Activated T-helper 1 cell treated with anti-CD3 and anti-CD28 coated beads, Interleukin-2, amount 50 U/mL, for 16 hours (primary cell): ENCODE data around the gene LINC00632.
"Not testable (repeated sequence)": the region's sequence is repeated elsewhere in the genome, so short reads cannot be mapped to it uniquely, and the experiment has no call there.

Source experiments
- DNase-seq, 2 donors: peaks; one replicate each; pipeline ENCODE4 v3.0.0-alpha.2; 2020; ENCODE audit warnings: low read depth in 1 of 2, low spot score in 1 of 2

The LINC00632 gene

DNA sequence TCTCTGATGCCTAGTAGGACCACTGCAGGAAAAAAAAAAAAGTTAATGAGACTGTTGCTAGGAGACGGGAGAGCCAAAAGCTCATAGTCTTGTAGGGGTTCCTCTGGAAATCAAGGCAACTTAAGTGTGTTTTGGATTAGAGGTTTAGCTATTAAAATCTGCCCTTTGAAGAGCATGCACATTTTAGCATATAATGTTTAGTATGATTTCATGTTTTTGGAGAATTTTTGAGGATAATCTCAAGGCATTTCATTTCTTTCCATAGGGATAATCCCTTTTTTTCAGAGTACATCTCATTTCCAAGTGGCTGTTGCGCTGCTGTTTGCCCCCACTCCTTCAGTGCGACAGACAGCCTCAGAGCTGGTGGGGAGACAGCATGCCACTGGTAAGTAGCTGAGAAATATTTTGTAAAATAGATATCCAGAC lies at the start of gene LINC00632:
Gene LINC00632, plus strand, starts transcription at position 339 of the 426 bp plus-strand sequence.
- DNase-seq, result no peak

DNA sequence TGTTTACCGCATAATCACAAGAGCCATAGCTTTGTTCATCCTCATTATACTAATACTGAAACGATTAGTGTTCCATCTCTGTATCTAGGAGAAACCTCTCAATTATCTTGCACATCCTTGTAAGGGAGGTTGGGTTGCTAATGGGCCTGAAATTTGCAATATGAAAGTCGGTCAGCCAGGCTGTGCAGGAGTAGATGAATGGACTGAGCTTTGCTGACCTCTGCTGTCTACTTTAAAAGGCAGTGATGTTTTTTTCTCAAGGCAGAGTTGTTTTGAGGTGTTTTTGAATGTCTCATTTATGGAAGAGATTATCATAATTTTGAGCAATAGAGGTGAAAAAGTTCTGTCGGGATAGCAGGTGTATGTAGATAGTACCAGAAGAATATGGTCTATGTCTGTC lies 47.9 kb upstream of the LINC00632 start:
- DNase-seq, result no peak

DNA sequence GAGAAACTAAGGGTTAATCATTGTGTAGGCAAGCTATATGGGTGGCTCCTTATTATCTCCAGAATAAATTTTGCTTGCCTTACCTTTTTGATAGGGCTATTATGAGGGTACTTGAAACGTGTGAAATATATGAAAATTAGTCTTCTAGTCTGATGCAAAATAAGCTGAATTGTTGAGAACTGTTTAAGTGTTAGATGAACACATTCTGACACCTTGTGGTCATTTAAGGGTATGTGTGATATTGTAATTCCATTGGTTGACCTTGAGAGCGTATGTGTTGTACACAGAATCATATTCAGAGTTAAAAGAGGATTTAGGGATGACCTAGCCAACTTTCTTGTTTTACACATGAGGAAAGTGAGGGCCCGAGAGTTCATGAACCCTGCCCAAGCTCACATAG lies 44.6 kb upstream of the LINC00632 start:
- DNase-seq, result no peak

DNA sequence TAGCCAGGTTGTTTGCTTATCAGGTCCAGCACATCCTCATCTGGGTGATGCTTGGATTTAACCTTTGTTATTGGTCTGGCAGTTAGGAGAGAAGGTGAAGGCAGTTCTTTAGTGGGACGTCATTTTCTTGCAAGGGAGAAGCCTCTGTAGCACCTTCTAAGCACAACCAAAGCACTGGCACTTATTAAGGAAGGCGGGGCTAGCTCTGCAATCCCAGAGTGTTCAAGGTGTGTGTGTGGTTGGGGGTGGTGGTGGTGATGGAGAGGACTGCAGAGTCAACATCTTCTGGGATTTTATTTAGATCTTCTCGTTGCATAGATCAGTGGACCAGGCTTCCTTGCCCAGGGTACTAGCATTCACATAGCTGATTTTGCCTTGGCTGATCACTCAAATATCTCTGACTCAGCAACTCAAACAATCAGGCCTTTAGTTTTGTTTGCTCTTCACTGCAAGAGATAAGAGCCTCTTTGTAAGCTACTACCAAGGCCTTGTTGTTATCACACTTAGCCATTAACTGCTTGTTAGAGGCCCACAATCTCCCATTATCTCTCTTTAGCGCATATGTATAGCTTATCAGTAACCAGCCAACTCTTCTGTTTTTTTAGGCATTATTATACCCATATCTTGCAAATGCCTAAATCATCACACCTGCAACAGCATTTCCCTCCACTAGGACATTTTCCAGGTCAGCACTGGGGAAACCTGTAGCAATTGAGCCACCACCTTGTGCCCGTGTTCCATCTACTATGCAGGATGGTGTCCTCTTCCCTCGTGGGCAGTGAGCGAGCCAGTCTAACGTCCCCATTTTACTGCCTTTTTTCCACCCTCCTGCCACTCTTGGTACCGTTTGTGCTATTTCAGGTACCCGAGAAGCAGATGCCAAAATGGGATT lies 36.5 kb upstream of the LINC00632 start:
- DNase-seq, result no peak

DNA sequence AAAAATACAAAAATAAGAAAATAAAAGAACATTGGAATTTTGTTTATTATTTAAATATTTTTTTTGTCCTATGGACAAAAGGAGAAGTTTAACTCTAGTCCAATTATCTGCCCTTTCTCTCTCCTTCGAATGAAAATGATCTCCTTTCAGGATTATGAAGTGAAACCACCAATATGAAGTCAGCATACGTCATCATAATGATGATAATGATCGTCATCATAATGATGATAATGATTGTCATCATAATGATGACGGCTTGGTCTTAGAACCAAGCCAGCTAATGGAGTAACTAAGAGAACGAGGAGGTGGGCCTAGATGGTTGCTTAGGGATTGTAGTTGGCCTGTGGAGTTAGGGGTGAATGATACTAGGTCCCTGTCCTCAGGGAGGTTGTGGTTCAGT lies 21.9 kb upstream of the LINC00632 start:
- no peak for DNase-seq

DNA sequence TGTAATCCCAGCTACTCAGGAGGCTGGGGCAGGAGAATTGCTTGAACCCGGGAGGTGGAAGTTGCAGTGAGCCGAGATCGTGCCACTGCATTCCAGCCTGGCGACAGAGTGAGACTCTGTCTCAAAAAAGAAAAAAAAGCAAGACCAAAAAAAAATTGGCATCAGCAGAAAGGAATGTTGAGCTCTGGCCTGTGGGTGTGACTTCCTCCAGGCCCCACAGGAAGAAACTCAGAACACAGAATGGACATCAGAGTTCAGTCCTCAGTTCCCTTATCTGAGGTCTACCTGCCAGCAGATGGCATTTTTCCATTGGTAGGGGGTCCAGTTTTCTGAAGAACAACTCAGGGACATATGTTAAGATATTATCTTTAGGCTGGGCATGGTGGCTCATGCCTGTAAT lies 18.0 kb upstream of the LINC00632 start:
- not testable (repeated sequence) for DNase-seq

DNA sequence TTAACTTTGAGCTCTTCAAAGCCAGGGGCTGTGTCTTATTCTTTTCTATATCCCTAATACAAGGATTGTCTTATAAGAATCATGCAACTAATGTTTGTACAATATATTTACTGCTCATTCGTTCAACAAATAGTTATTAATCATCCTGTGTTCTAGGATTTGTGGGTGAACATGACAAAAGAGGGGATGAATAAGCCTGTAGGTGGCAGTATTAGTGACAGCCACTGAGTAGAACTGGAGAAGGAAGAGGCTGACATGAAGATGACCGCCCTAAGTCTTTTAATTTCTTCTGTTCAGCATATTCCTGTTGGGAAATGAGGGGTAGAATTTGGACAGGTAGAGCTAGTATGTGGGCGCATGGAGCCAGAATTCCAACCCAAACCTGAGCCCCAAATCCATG lies 11.9 kb upstream of the LINC00632 start:
- DNase-seq, result no peak

DNA sequence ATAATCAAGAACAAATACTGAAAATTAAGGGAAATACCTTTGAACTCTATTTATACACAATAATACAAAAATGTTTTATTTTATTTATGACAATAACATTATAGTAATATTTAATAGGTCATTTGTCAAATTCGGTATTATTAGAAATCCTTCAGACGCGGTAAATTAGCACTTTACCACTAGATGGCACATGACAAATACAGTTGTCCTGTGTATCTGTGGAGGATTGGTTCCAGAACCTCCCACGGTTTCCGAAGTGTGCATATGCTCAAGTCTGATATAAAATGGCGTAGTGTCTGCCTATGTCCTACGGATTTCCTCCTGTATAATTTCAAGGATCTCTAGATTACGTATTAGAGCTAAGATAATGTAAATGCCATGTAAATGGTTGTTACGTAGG lies 8.1 kb upstream of the LINC00632 start:
- DNase-seq, result no peak

DNA sequence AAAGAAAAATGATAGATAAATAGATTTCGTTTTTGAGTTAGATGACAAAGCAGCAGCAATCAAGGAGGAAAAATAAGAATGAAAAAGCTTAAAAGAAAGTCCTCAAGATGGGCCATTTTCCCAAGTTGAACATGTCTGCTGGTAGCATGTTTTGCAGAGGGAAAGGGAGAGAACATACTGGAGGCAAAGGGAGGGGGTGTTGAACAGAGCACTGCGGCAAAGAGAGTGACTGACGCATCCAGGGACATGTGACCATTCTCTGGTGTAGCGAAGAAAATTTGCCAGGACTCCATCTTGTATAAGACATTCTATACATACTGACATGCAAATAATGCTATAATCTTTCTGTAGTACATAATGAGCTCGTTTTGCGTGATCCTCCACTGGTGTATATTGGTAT lies 1.2 kb downstream of the LINC00632 start:
- DNase-seq, result no peak

DNA sequence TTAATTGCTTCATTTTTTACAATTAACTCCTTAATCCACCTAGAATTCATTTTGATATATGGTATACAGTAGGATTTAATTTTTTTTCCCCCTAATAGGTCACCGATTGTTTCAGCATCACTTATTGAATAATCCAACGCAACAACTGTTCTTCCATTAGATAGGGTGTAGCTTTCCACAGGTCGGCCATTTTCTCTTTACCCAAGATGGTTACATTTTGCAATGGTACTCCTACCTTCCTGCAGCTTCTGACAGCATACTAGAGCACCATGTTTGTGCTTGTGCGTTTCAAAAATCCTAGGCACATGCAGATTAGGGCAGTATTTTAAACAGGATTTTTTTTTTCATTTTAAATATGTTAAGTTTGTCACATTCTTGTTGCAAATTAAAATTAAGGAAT lies 2.3 kb downstream of the LINC00632 start:
- DNase-seq, result no peak

DNA sequence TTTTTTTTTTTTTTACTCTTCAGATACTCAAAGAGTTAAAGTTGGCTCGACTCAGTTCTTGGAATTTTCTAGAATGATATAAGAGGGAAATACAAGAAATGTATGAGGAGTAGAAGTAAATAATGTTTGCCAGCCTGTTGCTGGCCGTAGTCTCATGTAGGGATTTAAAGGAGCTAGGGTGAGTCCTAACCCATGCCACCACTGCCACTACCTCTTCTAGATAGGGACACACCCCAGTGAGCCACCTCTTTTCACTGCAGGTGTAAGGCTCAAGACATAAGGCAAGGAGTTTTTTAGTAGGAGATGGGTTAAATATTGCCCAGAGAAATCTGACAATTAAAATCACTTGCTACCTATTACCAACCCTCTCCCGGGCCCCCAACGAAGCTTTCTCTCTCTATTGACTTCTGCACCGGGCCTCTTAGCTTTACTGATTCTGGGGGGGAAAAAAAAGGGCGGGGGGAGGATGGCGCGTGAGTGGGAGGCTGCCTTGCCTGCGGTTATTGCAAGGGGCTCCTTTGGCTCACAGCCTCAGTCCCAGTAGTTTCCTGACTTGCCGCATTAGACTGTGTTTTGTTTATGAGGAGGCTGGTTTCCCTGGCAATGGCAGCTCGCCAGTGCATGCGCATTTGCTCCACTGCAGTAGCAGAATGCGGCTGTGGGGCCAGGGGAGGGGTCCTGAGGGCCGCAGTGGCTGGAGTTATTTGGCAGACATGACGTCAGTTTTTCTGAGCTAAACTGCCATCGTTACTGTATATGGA lies 3.0 kb downstream of the LINC00632 start:
- peak in 1 of 2 donors; percentile 2 for DNase-seq

DNA sequence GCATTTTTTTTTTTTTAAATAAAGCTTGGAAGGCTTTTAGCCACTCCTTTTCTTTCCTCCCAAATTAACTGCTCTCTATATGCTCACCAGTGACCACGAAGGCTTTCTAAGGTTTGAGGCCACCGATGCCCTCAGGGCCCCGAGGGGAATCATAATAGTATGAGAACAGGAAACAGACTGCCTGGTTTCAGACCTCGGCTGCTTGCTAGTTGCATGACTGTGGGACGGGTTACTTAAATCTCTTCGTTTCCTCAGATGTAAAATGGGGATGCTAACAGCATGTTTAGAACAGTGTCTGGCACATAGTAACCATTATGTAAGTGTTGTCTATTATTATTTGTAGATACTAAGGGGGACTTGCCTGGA lies 3.6 kb downstream of the LINC00632 start:
- no peak for DNase-seq

DNA sequence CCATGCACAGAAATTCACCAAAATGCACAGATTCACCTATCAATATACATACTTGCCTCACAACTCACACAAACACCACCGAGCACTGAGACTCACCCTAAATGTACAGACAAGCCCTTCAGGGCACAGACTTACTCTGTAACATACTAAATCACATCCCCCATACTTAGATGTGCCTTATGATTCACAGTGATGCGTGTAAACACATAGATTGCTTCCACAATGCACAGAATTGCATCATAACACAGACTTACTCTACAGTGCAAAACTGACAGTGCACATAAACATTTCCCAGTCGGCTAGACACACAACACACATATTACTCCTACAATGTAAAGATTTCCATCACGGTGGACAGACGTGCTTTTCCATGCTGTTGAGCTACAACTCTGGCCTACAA lies 6.2 kb downstream of the LINC00632 start:
- no peak for DNase-seq

DNA sequence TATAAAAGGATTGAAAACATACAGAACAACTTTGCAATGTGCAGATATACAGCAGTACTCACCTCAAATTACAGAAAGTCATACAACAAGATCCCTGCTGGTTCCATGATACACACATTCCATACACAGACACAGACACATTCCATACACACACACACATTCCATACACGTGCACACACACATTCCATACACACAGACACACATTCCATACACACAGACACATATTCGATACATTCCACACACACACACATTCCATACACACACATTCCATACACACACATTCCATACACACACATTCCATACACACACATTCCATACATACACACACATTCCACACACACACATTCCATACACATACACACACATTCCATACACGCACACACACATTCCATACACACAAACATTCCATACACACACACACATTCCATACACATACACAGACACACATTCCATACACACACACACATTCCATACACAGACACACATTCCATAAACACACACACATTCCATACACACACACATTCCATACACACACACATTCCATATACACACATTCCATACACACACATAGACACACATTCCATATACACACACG lies 13.7 kb downstream of the LINC00632 start:
- DNase-seq, result no peak

DNA sequence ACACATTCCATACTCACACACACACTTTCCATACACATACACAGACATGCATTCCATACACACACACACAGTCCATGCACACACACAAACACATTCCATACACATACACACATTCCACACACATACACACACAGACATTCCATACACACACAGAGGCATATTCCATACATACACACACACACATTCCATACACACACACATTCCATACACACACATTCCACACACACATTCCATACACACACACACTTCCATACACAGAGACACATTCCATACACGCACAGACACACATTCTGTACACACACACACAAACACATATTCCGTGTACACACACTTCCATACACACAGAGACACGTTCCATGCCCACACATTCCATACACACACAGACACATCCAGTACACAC lies 14.8 kb downstream of the LINC00632 start:
- no peak for DNase-seq

DNA sequence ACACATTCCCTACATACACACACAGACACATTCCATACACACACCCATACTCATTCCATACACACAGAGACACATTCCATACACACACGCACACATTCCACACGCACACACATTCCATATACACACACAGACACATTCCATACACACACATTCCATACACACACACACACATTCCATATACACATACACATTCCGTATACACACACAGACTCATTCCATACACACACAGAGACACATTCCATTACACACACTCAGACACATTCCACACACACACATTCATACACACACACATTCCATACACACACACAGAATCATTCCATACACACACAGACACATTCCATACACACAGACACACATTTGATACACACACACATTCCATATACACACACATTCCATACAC lies 15.2 kb downstream of the LINC00632 start:
- no peak for DNase-seq

DNA sequence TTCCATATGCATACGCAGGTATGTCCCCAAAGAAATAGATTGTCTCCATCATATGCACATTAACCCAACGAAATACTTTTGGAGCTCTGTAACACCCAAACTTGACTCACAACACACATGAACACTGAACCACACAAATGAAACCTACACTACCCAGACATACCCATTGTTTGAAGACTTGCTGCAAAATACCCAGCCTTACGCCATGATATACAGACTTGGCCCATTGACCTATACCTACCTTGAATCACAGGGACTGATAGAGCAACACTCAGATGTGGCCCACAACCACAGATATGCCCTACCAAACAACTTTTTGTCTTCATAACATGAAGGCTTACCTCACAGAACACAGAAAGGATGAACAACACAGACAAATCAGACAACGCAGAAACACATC lies 15.9 kb downstream of the LINC00632 start:
- no peak for DNase-seq

DNA sequence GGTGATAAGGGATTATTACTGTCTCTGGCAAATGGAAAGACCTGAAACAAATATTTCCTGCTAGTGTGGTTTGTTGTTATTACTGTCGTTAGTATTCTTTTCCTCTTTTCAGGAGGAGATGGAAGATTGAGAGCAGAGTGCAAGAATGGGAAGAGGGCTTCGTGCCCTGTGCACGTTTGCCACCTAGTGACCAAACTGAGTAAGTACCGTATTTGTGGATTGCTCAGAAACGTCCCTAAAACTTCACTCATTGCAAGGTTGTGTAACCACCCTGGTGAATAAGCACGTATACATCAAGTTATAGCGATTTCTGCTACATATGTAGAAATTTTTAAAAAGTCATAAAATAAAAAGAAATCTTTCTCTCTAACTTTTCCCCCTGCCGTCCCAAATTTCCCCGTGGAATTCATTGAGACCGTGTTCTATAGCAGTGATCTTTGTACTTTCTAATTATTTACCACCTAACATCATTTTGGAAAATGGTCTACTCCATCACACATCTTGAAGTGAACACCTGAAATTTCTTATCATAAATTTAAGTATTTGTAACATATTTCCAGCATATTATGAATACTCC lies 24.3 kb downstream of the LINC00632 start:
- DNase-seq, result no peak

DNA sequence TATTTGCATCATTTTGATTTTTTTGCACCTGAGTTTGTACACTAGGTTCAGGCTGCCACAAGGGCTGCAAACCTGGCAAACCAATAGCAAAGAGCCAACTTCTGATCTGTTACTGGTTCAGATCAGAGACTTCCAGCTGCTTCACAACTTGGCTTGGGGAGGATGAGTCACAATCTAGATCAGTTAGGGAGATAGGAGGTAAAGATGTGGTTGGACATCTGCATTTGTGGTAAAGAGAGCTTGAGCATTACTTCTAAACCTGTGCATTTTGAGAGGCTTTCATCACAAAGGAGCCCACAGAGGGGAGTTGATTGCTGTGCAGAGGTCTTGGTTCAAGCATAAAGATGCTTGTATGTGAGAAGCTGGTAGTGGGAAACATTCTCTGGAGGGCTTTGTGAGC lies 34.5 kb downstream of the LINC00632 start:
- DNase-seq, result no peak

DNA sequence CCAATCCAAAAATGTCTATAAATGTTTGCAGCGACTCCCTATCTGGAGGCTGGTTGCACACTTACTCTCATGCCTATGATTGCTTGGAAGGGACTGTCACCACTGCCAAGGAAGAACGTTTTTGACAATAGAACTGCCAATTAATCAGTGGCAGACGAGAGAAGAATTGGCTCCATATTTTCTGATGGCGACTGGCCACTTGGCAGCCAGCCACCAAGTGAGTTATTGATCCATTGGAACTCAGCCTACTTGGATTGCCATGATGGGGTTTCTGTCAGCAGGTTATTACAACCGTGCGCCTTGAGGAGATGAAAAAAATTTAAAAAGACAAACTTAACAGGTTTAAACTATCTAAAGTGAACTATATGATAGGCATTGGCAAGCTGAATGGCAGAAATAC lies 47.4 kb downstream of the LINC00632 start:
- no peak for DNase-seq

DNA sequence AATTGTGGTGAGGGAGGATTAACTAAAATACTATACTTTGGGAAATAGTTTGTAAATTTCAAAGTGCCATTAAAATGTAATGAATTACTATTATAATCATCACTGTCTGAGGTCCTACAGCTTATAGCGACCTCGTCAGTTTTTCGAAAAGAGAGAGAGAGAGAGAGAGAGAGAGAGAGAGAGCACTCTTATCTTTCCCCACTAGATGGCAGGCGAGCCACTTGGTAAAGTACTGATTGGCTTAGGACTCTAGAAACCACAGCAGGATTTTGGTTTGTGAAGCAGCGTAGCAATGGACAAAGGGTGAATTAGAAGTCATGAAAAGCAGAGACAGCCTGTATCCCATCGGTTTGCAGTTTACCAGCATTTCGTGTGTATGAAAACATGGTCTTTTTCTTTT lies 52.5 kb downstream of the LINC00632 start:
- no peak for DNase-seq
